DMS153 treated with DMSO at 0.1 percent for 48 hours (cell line): ENCODE data around the gene RIPOR2.
A peak's percentile ranks its signal among the peaks of the same experiment; 100 is the strongest.
"Not testable (repeated sequence)": the region's sequence is repeated elsewhere in the genome, so short reads cannot be mapped to it uniquely, and the experiment has no call there.

Experiments
- DNase-seq: peaks from one replicate; lab custom pipeline; 2025; ENCODE audit not compliant: unreplicated experiment; lab: John Stamatoyannopoulos, UW

RIPOR2 gene

DNA sequence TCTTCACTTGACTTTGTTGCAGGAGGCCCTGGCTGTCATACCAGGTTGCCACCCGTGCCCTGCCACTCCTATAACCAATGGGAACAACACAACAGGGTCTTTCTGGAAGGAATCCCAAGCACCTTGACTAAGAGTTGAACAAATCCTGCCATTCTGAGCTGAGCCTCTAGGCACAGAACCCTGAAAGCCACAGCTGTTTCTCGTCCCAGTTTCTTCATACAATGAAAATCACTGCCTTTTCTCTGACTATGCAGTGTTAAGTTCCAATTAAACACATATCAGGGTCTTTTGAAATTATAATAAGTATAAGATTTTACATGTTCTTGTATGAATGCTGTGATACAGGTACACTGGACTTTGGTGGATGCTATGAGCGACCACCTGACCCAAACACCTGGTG, 54.4 kb downstream of the RIPOR2 start:
- no peak for DNase-seq

DNA sequence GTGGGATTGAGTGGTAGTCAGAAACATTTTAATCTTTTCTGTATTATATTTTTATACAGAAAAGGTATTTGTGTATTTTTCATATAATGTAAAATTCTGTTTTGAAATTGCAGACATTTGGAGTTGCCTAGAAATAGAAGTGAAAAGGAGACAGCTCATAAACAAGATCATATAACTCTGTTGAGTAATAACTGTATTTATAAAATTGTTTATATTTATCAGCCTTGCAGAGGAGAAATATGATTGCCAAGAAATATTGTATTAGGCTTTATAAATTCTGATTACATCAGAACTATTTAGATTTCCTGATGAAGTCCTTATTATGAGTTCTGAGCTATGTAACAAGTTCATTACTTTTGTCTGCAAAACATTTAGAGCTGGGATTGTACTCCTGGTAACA, 55.3 kb downstream of the RIPOR2 start:
- DNase-seq, result no peak

DNA sequence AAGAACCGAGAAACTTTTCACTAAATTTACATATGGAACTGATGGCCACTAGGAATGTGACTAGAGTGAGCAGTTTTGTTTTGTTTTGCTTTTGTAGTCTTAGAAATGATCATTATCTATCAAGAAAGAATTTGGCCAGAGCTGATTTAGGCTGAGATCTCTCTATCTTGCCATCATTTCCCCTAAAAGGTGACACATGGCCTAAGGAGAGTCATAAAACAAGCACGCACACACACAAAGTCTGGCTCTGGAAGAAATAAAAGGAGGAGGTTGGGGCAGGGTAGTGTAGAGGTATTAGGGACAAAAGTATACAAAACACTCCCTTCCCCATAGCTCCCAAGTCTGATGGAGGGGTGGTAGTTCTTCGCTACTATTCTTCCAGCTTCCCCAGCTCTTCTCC, 56.4 kb downstream of the RIPOR2 start:
- DNase-seq, result no peak

DNA sequence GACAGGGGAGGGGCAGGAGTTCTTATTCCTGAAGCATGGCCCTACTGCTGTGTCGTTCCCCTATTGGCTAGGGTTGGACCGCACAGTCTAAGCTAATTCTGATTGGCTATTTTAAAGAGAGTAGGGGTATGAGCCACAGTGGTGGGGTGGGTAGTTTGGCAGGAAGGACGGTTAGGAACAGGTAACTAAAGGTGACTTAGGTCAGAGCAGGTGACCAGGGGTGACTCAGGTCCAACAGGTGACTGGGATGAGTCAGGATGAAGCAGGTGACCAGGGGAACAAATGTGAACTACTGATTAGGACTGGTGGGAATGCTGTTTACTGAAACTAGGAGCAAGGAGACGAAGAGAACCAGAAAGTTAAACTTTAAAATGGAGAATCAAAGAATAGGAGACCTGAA, 58.0 kb downstream of the RIPOR2 start:
- not testable (repeated sequence) for DNase-seq

DNA sequence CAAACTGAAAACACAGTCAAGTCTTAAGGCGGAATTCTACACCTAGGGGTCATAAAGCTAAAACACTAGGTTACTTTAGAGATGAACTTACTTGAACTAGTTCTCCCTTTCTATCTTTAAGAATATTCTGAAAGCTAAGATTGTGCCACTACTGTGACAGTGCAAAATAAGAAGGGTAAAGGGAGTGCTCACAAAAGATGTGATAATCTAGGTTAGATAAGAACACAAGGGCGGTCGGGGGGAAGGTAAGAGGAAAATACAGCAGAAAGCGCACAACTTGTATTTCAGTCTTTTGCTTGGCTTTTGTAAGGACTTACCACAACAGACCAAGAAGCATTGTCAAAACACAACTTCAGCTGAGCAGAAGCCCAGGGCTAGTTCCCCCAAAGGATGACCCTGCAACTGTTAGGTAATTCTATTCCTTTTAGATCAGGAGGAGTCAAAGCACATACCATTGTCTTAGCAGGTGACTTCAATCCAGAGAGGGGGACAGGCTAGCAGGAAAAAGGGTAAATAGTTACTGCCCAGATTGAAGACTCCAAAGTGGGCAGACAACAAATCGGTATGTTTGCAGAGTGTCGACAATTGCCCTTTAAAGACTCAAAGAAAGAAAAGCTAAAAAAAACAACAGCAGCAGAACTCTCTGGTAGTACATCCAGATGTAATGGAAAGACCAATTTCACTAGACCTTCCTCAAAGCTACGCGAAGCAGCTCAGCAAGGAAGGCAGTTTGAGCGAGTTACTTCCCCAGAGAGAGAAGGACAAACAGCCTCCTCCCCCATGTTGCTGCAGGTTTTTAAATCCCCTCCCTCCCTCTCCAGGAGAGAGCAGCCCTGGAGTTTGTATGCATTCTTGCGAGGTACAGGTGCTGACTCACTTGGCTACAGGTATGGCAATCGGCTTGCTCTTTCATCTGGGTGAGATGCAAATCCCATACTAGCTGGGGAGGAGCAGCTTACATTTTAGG, 59.0 kb downstream of the RIPOR2 start:
- no peak for DNase-seq

DNA sequence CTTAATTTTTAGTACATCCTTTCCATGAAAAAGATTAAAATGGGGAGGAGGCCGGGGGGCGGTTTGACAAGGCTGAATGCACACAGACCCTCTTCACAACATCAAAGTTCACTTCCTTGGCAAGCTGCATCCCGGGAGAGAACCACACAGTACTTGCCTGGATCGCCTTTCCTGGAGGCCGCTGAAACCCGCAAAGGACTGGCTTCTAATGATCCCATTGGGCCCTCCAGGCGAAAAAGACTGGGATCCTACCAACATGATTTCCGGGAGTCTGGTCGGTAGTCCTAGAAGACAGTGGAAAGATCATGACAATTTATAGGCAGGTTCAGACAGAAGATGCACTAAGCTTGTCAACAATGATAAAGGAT, 60.2 kb downstream of the RIPOR2 start:
- no peak for DNase-seq

DNA sequence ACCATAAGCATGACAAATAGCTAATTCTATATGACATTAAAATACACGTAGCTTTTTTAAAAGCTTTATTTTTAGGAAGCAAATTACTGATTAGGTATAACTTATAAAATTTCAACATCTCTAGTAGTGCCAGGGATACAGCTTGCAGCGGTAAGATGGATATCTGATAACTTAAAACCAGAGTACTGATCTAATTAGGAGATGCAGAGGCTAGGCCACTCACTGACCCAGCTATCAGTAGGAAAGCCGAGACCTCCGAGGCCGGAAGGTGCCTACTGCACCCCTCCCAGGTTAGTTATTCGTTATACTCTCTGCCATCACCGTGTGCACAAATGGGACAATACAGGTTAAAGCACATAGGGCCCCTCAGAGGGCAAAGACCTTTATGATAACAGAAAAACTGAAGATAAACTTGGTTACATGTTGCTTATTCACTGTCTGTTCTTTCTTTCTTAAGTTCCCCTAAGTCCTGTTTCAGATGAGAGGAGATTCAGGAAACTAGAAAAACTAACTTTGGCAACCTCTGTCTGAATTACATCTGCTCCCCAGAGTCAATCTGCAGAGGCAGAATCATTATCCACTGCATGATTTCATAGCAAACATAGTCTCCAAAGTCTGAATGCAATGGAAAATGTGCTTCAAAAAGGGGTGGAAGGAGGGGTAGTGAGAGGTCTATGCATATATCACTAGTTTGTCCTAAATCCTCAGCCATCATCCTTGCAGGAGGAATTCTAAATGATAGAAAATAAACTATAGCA, 60.8 kb downstream of the RIPOR2 start:
- DNase-seq, result no peak

DNA sequence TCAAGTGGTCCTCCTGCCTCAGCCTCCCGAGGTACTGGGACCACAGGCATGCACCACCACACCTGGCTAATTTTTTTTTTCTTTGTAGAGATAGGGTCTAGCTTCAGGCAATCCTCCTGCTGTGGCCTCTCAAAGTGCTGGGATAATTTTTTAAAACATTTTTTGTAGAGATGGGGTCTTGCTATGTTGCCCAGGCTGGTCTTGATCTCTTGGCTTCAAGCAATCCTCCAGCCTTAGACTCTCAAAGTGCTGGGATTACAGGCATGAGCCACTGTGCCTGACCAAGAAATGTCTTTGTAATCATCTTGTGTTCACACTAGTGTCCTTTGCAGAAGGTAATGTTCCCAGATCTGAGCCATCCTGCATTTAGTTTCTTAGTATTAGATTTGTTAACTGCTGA, 61.6 kb downstream of the RIPOR2 start:
- DNase-seq, result no peak

DNA sequence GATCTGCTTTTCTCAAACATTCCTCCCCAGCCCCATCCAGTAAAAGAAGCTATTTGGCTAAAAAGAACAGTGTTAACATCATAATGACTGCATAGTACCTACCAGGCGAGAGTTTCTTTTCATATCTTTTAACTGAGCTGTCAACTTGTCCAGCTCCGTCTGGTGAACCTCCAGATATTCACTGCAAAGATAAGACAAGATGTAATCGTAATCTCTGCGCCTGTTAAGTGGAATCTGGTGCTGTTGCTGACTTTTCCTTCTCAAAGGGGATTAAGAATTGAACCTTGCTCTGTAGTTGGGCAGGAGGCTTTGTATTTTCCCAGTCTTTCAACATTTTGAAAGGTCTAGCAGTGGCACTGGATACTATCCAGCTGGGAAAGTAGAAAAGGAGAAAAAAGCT, 63.0 kb downstream of the RIPOR2 start:
- no peak for DNase-seq

DNA sequence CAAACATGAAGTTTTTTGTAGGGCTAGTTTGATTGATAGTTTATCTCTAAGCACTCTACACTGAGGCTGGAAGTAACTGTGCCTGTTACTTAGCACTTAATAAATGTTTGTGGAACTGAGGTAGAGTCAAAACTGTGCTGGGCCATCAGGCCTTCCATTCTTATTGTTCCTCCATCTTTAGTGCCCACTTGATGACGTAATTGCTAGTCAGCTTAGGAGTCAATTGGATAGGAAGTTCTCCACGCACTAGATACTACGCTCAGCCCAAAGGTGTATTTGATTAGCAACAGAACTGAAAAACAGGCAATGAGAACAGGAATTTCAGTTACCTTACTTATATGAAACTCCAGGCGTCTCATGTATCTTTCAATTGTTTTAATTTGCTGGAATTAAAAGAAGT, 67.0 kb downstream of the RIPOR2 start:
- DNase-seq, result no peak

DNA sequence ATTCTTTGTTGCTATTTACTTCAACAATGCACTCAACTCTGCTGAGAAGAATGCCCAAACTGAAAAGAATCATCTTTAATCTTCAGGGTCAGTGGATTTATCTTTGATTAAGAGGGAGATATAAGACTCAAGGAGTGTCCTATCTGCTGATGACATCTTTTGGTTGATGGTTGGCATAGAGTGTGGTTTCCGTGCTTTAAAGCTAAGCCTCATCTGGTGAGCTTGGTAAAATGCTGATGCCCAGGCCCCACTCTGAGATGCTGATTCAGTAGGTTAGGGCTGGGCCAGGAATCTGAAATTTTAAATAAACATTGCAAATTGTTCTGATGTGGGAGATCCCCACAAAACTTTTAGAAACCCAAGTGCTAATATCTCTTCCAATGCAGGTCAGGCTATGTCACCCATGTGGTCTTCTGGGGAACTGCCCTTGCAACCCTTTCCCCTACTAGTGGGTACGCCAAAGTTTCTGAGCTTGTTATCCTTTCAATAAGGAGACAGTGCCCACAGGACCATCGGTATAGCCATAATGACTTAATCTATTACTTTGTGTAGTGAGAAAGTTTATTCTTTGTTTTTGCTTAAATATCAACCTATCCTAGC, 68.6 kb downstream of the RIPOR2 start:
- no peak for DNase-seq

DNA sequence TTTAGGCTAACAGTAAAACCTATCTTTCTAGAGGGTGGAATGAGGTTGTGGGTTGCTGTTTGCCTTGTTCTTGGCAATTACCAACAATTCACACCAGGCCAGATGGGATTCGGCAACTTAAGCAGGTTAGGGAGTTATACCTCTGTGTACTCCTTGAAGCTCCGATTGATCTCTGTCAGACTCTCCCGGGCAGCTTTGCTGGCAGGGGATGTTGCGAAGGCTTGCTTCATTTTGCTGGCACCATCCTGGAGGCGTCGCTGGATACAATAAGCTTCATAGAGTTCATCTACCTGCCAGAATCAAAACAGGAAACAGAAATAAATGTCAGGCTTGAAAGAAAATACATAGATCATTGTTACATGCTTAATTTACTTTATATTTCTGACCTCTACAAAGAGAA, 70.6 kb downstream of the RIPOR2 start:
- peak; percentile 42 for DNase-seq

DNA sequence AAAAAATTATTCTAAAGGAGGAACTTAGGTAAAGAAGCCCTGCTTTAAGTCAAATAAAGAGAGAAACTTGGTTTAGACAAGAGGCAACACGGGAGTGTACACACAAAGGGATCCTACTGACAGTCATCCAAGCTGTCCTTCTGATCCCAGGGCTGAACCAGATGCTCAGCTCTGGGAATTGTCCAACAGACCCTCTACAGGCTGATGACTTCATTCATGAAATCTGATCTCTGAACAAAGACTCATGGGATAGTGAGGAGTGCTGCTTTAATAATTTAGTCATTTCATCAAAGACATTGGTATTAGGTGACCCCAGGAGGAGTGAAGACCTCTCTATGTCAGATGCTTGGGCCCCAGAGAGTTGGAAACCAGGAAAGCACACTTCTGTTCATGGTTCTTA, 71.4 kb downstream of the RIPOR2 start:
- peak; percentile 10 for DNase-seq

DNA sequence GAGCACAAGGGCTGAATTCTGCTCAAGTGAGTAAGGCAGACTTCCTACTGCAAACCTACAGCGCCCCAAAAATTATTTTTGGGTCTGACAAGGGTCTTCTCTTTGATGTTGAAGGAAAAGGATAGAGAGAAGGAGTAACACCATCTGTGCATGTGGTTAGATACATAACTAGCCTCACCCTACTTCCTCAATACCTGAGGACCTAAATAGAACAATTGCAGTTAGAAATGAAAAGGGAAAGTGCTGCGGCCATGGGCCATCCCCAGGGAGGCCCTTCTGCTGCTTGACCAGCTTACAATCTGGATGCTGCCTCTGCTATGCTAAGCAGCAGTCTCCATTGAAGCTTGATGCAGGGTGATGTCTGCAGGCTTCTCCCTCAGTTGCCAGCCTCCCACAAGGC, 73.8 kb downstream of the RIPOR2 start:
- no peak for DNase-seq

DNA sequence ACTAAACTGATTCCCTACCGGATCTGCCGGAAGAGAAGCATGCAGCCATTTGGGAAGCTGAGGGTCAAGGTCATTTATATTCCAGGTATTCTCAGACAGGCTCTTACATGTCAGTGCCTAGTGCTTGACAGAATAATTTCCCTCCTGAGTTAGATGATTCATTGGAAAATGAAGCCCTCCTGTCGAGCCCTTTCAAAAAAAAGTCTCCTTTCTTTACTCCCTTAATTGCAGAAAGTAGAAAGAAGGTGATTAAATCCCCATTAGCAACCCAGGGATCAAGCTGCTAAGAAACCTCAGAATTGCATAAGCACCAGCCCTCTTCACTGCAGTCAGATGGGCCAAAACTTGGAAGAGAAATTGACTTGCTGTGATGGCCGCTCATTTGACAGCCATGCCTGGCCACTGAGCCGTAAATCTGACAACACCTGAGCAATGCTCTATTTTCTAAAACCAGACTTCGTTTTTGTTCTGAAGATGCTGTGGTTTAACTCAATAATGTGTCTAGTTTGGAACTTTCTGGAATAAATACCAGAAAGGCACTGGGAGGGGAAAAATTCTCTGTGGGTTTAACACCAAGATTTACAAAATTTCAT, 76.1 kb downstream of the RIPOR2 start:
- no peak for DNase-seq

DNA sequence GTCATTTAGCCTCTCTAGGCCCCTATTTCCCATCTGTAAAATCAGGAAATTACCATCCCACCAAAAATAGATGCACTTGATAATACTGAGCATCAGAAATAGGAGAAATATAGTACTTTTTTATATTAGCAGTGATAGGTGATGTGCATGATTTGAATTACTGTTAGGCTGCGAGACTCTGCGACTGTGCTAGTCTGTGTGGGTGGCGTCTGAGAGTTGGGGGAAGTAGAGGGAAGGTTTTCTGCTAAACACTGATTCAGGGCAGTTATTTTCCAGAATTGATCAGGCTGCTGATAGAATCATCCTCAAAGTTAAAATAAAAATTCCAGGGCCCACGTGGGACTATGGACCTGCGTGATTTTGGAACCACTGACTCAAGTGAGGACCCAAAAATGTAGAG, 76.6 kb downstream of the RIPOR2 start:
- DNase-seq, result no peak

DNA sequence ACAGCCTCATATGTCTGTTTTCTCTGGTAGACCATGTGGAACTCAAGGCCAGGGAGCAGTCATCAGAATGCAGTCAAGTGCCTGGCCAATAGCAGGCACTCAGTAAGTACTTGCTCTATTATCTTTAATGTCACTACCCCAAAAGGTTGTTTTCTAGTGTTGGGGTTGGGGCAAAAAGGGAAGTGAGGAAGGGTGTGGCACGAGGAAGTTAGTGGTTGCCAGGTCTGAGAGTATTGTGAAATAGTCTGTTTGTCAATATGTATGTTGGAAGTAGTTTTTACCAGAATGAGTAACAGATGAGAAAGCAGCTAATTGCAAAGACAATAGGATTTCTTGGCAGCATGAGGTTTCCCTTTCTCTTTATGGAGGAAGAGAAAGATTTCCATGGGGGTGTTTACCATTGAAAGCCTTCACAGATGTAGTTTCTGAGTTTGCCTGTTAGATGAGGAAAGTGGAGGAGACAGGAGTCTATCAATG, 77.5 kb downstream of the RIPOR2 start:
- DNase-seq, result no peak

DNA sequence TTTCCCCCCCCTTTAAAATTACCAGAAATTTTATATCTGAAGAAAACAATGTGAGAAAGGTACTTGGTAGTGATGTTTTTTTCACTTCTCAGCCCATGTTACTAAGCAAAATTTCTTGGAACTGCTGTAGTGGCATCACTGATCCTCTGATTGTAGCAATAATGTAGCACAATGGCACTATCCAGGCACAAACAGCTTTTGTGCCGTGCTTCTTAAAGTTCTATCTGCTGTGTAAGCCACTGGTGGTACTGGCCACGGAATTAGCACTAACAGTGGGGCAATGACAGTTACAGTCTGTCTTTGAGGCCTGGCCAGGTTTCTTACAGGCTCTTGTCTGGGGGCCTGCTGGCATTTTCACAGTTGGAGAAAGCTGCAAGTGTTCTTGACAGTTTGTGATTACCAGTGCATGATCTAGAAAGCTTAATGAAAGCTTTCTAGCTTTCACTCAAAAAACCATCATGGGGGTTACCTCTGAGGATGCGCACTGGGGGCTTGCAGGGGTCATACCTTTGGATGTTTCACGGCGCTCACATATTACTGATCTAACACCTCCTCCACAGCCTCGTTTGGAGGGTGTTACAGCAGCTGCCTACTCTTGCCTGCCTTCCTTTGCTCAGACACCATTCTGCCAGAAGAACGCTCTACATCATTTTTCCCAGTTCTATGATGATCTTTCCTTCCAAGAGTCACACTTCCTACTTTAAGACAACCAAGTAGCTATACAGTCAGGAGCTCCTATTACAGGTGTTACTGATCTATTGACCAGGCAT, 78.7 kb downstream of the RIPOR2 start:
- no peak for DNase-seq

DNA sequence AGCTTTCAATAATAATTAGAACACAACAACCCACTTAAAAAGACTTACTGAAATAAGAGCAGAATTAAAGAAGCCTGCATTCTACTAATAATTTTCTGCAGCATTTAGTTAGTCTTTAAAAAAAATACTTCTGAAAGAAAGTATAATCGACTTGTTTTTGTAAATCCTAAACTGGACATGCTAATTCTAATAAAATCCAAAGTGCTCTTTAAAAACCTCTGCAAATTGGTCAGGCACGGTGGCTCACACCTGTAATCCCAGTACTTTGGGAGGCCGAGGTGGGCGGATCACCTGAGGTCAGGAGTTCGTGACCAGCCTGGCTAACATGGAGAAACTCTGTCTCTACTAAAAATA, 79.5 kb downstream of the RIPOR2 start:
- no peak for DNase-seq

DNA sequence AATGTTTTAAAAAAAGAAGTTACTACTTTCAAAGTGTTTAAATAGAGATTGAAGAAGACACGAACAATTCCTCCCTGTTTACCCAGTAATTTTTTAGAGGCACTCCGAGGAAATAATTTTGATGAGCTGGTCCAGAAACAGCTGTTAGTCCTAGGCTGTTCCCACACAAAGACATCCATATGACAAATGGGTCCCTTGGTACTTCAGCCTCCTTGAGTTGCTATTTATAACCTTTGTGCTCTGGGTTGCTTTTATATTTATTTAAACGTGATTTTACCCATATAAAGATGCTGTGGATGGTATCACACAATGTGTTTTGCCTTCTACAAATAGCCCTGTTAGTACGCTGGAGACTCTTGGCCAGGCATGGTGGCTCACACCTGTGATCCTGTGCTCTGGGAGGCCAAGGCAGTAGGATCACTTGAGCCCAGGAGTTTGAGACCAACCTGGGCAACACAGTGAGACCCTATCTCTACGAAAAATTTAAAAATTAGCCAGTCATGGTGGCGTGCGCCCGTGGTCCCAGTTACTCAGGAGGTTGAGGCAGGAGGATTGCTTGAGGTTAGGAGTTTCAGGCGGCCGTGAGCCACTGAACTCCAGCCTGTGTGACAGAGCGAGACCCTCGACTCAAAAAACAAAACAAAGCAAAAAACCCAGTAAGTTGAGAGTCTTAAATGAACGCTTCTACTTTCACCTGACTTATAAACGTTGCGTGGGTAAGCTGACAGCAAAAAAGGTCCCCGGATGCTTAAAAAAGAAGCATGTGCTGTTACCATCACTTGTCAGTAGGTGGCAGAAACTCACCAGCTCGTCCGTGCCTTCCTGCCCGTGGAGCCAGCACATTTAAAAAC, 80.1 kb downstream of the RIPOR2 start:
- DNase-seq, result peak; percentile 62
